ENCODE data around the gene CRADD.

DNA sequence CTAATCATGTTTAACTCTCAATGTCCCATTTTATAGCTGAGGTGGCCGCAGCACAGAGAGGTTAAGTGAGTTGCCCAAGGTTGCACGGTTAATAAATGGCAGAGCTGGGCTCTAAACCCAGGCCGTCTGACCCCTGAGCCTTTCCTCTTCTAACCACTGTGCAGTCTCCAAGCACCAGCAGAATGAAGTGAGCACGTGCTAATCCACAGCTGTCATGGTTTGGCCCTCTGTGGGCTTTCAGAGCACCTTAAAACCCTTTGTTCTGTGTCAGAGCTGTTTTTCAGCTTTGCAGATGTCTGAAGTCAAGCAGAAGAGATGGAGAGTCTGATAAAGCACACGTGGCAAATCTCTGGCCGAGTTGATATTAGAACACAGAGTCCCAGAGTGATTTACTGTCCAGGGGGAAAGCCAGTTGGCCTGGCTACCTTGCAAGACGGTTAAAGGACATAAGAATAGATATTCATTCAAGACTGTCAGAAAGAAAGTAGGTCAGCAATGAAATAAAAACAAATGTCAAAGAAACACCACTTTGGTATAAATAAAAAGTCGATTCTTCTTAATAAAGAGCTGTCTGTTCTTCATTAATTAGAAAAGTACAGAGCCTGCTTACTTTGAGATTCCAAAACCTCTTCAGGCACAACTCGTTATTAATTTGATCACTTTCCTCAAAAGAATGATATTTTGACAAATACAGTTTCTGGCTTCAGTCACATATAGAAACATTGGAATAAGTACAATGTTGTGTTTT, 107.3 kb downstream of the CRADD start:
- TF ChIP-seq EZH2phosphoT487 (IDR thresholded peaks at IDR 0.05; ENCODE audit: insufficient read depth, low read depth) (no peak), EZH2 (IDR thresholded peaks at IDR 0.05; ENCODE audit: insufficient read depth, poor library complexity, severe bottlenecking) (no peak)

All from GM23248 (cell line).